HEK293T (cell line): ENCODE results near the gene EPHA3.

Experiments used
- ARNT ChIP-seq: fragments of 450-650 bp; IDR thresholded peaks from 2 replicates; pipeline ENCODE4 v1.6.1; 2017; ENCODE audit warnings: mild to moderate bottlenecking
- BHLHE40 ChIP-seq: fragments of 450-650 bp; IDR thresholded peaks from 2 replicates; pipeline ENCODE4 v1.6.1; 2016; ENCODE audit warnings: mild to moderate bottlenecking, moderate library complexity, borderline replicate concordance
- CTBP1 ChIP-seq: fragments of 450-650 bp; IDR thresholded peaks from 2 replicates; pipeline ENCODE4 v1.6.1; 2016; ENCODE audit warnings: borderline replicate concordance
- ELF4 ChIP-seq: fragments of 450-650 bp; IDR thresholded peaks from 2 replicates; pipeline ENCODE4 v1.6.1; 2017; ENCODE audit warnings: antibody characterized with exemption
- FOXA1 ChIP-seq: fragments of 450-650 bp; IDR thresholded peaks from 2 replicates; pipeline ENCODE4 v1.6.1; 2016; ENCODE audit warnings: mild to moderate bottlenecking
- FOXK2 ChIP-seq: fragments of 450-650 bp; IDR thresholded peaks from 2 replicates; pipeline ENCODE4 v1.6.1; 2016; ENCODE audit warnings: mild to moderate bottlenecking
- FOXM1 ChIP-seq: fragments of 450-650 bp; IDR thresholded peaks from 2 replicates; pipeline ENCODE4 v1.6.1; 2017; ENCODE audit warnings: mild to moderate bottlenecking, borderline replicate concordance
- HDGF ChIP-seq: fragments of 450-650 bp; IDR thresholded peaks from 2 replicates; pipeline ENCODE4 v1.6.1; 2017; ENCODE audit warnings: antibody characterized with exemption, borderline replicate concordance
- LEF1 ChIP-seq: fragments of 450-650 bp; IDR thresholded peaks from 2 replicates; pipeline ENCODE4 v1.6.1; 2017; ENCODE audit warnings: mild to moderate bottlenecking, borderline replicate concordance
- NFRKB ChIP-seq: fragments of 450-650 bp; IDR thresholded peaks from 2 replicates; pipeline ENCODE4 v1.6.1; 2016; ENCODE audit warnings: mild to moderate bottlenecking, moderate library complexity
- SP1 ChIP-seq: fragments of 450-650 bp; IDR thresholded peaks from 2 replicates; pipeline ENCODE4 v1.6.1; 2017
- TARDBP ChIP-seq: fragments of 450-650 bp; IDR thresholded peaks from 2 replicates; pipeline ENCODE4 v1.6.1; 2016
- ZNF384 ChIP-seq: fragments of 450-650 bp; IDR thresholded peaks from 2 replicates; pipeline ENCODE4 v1.6.1; 2016

- TF ChIP-seq FOXA1 = no peak
- TF ChIP-seq LEF1 = no peak
- TF ChIP-seq BHLHE40 = no peak
- no peak for TF ChIP-seq TARDBP
- TF ChIP-seq ARNT = no peak
- no peak for TF ChIP-seq NFRKB
- no peak for TF ChIP-seq HDGF
- no peak for TF ChIP-seq ELF4
- TF ChIP-seq SP1 = no peak
- TF ChIP-seq FOXM1 = no peak
- no peak for TF ChIP-seq FOXK2
- TF ChIP-seq CTBP1 = no peak
- no peak for TF ChIP-seq ZNF384
These were observed 252.7 kb downstream of the EPHA3 start for GRCh38 chr3:89360156-89360555.
